ENCODE measurements around the gene TMEM256. TPM values are rescaled to one million over a fixed set of nuclear protein-coding genes. Genes with fewer than 3 reads are reported as not detected.
A peak's percentile ranks its signal among the peaks of the same experiment; 100 is the strongest.

The TMEM256 gene
- total RNA-seq, 2 experiments from 2014 or later: 55.8 to 60.6 TPM

DNA sequence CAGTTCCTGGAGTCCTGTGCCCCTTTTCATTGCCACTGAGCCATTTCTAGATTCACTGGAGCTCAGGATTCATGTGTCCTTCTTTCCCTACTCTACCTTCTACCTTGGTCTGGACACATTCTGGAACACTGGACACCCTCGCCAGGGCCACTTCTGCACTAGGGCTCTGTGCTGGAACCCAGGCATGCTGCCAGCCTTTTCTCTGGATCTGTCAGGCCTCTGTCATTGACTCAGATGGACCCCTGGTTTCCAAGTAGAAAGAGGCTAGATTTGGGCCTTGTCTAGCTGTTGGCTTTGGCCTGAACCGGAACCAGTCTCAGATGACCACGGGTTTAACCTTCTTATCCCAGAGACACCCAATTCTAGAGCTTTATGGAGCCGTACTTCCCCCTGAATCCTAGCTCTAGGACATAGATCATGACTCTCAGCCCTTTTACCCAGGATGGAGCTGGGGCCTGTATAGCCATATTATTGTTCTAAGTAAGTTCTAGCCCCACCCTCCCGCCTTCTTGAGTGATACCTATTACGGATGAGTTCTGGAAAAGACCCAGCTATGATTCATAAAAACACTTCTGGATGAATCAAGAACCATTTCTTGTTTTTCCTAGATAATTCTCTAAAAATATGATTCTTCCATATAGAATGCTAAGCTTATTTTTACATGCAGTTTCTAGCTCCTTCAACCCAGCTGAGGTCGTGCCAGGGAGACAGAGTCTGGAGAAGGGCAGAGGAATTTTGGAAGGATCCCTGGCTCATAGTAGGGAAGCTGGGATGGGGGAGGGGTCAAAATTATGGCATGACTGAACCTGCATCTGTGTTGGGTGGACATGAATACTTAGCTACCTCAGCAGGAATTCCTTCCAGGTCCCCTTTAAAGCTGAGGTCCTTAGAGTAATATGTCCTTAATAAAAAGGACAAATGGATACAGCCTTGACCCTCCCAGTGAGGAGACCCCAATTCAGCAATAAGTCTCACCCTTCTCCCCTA, 39.9 kb upstream of the TMEM256 start:
- Mint-ChIP-seq H3K27me3 (peaks cover 62% of the 10 kb centered on the region), H3K9me3 (no peaks in the 10 kb centered on the region), H3K36me3 (ENCODE audit: low read depth) (peaks cover 17% of the 10 kb centered on the region), H3K4me1 (ENCODE audit: low read depth) (peaks cover 29% of the 10 kb centered on the region), H3K27ac (no peak overlapping the region), H3K4me3 (no peak overlapping the region)
- POLR2A ChIA-PET: interaction anchor here (0.9 to 6.8 kb wide), 9 partner anchors 8 to 146 kb away, joined by 3 to 53 read pairs (median 4); partner anchors contain the start of genes PLSCR3, POLR2A and SOX15
- no peak for ATAC-seq
- intact Hi-C loops (cut with micrococcal nuclease): no loop called here
- TF ChIP-seq, protein P1, sequence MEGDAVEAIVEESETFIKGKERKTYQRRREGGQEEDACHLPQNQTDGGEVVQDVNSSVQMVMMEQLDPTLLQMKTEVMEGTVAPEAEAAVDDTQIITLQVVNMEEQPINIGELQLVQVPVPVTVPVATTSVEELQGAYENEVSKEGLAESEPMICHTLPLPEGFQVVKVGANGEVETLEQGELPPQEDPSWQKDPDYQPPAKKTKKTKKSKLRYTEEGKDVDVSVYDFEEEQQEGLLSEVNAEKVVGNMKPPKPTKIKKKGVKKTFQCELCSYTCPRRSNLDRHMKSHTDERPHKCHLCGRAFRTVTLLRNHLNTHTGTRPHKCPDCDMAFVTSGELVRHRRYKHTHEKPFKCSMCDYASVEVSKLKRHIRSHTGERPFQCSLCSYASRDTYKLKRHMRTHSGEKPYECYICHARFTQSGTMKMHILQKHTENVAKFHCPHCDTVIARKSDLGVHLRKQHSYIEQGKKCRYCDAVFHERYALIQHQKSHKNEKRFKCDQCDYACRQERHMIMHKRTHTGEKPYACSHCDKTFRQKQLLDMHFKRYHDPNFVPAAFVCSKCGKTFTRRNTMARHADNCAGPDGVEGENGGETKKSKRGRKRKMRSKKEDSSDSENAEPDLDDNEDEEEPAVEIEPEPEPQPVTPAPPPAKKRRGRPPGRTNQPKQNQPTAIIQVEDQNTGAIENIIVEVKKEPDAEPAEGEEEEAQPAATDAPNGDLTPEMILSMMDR (IDR thresholded peaks at IDR 0.05): no peak
- CTCF ChIA-PET: interaction anchor here (0.8 to 4.0 kb wide), 8 partner anchors 8 to 148 kb away, joined by 3 to 23 read pairs (median 4); partner anchors contain the start of genes SENP3, TMEM102 and ZBTB4
- DNase-seq: no peak

DNA sequence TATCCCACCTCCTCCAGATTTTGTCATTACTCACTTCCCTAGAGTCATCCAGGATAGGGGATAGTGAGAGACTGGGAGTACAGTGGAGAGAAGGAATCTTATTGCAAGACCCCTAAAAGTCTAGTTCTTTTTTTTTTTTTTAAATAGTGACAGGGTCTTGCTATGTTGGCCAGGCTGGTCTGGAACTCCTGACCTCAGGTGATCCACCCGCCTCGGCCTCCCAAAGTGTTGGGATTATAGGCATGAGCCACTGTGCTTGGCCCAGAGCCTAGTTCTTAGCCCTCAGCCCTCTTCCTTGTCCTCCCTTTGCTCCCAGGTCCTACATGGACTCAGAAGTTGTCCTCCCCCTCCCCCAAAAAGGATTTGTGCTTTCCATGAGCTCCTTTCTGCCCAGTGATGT, 38.2 kb upstream of the TMEM256 start:
- TF ChIP-seq, protein P1 (IDR thresholded peaks at IDR 0.05): no peak
- H3K27ac Mint-ChIP-seq: no peak overlapping the region
- intact Hi-C loops (cut with micrococcal nuclease): no loop called here
- peaks cover 39% of the 10 kb centered on the region for H3K4me1 Mint-ChIP-seq (ENCODE audit: low read depth)
- ChIA-PET POLR2A (interaction anchor here (1.9 to 8.8 kb wide), 4 partner anchors 12 to 43 kb away, joined by 10 to 83 read pairs (median 36); partner anchors contain the start of genes POLR2A and ZBTB4), CTCF (interaction anchor here (1.0 to 1.8 kb wide), 4 partner anchors 10 to 119 kb away, joined by 3 to 13 read pairs (median 4); partner anchors contain the start of genes NEURL4 and SENP3)
- H3K4me3 Mint-ChIP-seq: no peak overlapping the region
- H3K9me3 Mint-ChIP-seq: no peaks in the 10 kb centered on the region
- ATAC-seq (no peak), DNase-seq (no peak)
- H3K36me3 Mint-ChIP-seq (ENCODE audit: low read depth): peaks cover 19% of the 10 kb centered on the region
- peaks cover 61% of the 10 kb centered on the region for H3K27me3 Mint-ChIP-seq

DNA sequence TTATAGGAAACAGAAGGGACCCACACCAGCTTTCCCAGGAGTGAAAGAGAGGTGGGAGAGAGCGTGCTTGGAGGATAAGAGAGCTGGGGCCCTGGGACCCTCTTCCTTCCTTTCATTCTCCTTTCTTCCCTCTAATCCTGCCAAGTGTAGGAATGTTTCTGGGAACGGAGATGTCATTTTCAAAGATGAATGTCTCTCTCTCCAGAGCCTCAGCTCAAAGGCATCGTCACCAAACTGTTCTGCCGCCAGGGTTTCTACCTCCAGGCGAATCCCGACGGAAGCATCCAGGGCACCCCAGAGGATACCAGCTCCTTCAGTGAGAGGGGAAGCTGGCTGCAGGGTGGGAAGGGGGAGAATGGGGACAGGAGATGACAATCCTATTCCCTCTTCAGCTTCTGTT, 37.4 kb upstream of the TMEM256 start:
- no peak for ATAC-seq
- CTCF ChIA-PET: interaction anchor here (0.7 to 2.0 kb wide), 7 partner anchors 12 to 246 kb away, joined by 3 to 13 read pairs (median 4); partner anchors contain the start of genes NEURL4 and SENP3
- Mint-ChIP-seq H3K9me3 (no peaks in the 10 kb centered on the region), H3K4me3 (no peak overlapping the region), H3K36me3 (ENCODE audit: low read depth) (peaks cover 21% of the 10 kb centered on the region), H3K27ac (no peak overlapping the region), H3K4me1 (ENCODE audit: low read depth) (peaks cover 40% of the 10 kb centered on the region), H3K27me3 (peaks cover 56% of the 10 kb centered on the region)
- intact Hi-C loops (cut with micrococcal nuclease): no loop called here
- TF ChIP-seq, protein P1 (IDR thresholded peaks at IDR 0.05): no peak
- no peak for DNase-seq
- POLR2A ChIA-PET: interaction anchor here (0.7 to 8.8 kb wide), 5 partner anchors 12 to 44 kb away, joined by 3 to 83 read pairs (median 20); partner anchors contain the start of genes POLR2A and ZBTB4

DNA sequence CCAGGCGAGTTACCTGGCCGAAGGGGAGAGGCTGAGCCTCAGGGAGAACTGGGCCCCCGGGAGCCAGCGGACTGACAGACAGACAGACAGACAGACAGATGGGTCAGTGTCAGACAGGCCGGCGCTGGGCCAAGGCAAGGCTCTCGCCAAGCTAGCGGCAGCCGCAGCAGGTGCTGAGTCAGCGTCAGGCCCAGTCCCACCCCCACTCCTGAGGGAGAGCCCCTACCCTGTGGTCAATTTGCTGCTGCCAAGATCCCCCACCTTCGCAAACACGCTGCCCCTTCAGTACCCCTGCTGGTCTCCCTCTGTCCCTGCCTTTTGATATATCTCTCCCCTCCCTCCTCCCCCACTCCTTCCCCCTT, 36.9 kb upstream of the TMEM256 start:
- peaks cover 36% of the 10 kb centered on the region for H3K4me1 Mint-ChIP-seq (ENCODE audit: low read depth)
- DNase-seq: peak; percentile 64
- peak overlapping the region; percentile 94 for H3K4me3 Mint-ChIP-seq
- H3K9me3 Mint-ChIP-seq: no peaks in the 10 kb centered on the region
- H3K36me3 Mint-ChIP-seq (ENCODE audit: low read depth): peaks cover 21% of the 10 kb centered on the region
- intact Hi-C loops (cut with micrococcal nuclease): no loop called here
- ATAC-seq: no peak
- CTCF ChIA-PET: interaction anchor here (0.7 to 2.0 kb wide), 10 partner anchors 12 to 247 kb away, joined by 3 to 13 read pairs (median 4); partner anchors contain the start of genes NEURL4 and SENP3
- H3K27me3 Mint-ChIP-seq: peaks cover 54% of the 10 kb centered on the region
- no peak overlapping the region for H3K27ac Mint-ChIP-seq
- POLR2A ChIA-PET: interaction anchor here (0.6 to 8.8 kb wide), 6 partner anchors 13 to 246 kb away, joined by 3 to 83 read pairs (median 15); partner anchors contain the start of genes POLR2A and ZBTB4
- TF ChIP-seq, protein P1 (IDR thresholded peaks at IDR 0.05): no peak
